Bone marrow (tissue), 2 donors: ENCODE data around the gene GOT1.
A peak's percentile ranks its signal among the peaks of the same experiment; 100 is the strongest.

Experiments
- DNase-seq, 2 donors: peaks; one replicate each; lab custom pipeline; 2025; lab: John Stamatoyannopoulos, UW

GOT1 gene

DNA sequence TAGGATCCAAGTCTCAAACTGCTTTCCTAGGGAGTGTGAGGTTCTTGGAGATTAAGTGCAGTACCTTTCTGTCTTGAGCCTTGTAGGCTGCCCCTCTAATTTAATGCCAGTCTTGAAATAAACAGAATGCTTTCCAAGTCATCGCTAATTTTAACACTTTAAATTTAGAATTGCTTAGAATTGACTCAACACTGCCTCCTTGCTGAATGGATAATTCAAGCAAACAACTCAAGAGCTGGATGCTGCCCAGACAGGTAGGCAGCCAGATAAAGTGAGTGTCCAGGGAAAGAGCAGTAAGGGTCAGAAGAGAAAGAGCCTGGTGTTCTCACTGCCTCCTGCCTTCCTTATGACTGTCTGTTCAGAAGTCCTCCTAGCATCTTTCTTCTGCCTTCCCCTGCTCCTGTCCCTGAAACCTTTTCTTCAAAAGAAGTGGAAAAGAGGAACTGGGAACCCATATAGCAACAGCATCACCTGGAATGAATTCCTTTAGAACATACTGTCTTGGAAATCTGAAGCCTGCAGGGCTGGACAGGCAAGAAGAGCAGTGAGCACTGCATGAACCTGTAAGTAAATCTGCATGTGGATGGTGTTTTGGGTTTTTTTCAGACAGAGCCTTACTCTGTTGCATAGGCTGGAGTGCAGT, 3.1 kb upstream of the GOT1 start:
- no peak for DNase-seq

DNA sequence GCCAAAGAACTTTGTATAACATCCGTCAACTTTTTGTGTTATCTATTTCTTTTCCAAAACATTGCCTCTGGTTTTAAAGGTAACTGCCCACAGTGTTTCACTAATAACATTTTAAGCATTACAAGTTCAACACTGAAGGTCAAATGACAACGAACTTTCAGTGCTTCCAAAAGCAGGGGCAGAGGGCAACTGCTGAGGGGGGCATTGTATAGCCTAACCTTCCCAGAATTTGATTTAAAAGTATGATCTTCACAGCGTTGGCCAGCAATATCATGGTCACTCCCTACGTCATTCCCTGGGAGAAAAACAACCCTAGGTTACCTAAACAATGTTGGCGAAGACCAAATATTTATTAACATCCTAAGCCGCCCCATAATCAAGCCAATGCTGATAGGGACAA, 2.5 kb upstream of the GOT1 start:
- DNase-seq, result no peak

DNA sequence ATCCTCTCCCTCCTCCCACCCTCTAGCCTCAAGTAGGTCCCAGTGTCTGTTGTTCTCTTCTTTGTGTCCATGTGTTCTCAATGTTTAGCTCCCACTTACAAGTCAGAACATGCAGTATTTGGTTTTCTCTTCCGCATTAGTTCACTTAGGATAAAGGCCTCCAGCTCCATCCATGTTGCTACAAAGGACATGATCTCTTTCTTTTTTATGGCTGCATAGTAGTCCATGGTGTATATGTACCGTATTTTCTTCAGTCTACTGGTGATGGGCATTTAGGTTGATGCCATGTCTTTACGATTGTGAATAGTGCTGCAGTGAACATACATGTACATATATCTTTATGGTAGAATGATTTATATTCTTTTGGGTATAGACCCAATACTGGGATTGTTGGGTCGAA, 1.6 kb upstream of the GOT1 start:
- DNase-seq, result no peak

DNA sequence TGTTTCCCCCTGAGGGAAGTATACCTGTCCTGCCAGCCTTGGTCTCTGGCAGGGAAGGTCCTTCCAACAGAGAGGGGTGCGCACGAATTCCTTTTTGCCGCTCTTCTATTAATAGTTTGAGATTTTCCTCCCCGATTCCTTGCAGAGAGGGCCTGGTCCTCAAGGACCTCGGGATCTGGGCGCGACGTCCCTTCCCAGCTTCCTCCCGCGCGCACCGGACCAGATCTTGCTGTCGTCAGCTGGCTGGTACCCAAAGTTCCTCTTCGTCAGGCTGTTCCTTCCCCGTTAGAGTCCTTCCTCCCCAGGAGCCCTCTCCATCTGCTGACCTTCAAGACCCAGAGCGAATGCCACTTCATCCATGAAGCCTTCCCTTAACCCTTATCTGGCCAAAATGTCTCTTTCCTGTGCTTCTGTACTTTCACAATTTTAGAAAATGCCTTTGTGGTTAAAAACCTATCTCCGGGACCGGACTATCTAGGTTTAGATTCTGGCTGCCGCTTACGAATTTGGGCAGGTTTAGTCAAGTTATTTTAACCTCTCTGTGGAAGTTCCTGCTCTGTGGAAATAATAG, 851 bp upstream of the GOT1 start:
- peak in 1 of 2 donors; percentile 52 for DNase-seq

DNA sequence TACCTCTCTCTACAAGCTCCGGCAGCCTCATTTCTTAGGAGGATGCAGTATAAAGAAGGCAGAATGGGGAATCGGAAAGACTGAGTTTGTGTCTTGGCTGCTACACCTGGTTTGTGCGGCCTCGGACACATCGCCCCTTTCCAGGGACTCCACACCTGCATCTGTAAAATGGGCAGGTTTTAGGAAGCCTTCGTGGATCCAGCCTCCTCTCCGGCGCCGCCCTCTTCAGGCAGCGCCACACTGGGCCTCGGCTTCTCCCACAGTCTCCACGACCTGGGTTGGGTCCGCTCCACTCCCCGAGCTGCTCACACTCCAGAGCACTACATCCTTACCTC, 341 bp downstream of the GOT1 start:
- DNase-seq, result no peak

DNA sequence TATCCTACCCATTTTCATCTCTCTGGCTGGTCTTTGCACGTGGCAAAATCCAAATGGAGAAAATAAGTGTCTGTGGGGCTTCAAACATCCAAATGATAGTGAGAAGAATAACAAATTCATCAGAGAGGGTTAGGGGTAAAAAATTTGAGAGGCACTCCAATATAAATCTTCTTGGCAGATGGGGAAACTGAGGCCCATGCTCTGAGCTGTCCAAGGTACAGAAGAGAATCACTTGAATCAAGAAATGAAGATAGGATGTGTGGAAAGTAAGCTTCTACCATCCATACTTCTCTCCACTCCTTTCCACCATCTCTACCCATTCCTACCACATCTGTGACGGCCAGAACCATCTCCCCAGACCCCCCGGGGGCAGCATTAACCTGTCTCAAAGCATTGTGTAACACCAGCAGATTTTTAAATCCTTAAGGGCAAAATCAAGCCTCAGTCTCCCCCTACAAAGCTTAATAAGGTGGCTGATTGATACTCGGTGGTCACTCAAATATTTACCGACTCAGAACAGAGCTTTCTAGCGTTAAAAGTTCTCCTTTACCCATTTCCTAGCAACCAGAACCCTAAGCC, 818 bp downstream of the GOT1 start:
- no peak for DNase-seq

DNA sequence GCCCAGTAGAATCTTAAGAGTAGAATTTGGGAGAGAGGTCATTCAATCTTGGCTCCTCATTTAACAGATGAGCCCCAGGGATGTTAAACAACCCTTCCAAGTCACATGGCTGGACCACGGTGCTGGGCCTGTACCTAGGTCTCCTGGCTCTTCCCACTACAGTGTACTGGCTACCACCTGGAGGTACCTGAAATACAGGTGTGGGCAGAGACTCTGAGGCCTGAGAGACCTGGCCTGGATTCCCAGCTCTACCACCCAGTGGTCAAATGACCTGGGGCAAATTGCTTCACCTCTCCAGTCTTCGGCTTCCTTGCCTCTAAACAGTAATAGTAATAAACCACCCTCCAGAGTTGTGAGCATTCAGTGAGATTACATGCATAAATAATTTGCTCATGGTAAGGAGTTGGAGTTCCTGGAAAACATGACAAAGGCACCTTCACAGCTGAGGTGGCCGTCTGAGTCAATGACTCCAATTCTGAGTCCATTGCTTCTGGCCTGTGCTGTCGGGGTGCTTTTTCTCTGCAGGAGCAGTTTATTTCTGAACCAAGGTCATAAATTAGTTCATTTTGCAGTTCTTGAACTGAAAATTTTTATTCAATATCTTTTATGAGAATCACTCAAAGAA, 2.7 kb downstream of the GOT1 start:
- no peak for DNase-seq

DNA sequence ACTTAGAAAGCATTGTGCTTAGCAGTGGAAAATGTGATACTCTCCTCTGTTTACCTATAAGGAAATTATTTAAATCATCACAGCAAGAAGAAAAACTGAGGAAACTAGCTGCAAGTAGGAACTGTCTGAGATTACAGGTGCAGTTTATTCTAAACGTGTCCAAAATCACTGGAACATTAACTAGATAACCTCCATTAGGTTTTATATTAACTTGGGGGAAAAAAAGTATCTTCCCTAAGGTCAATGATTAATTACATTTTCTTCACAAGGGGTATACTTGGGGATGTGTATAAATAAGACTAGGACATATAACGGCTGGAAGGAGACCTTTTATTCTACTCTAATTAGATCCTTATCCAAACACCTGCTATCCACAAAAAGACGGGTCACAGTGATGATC, 3.7 kb downstream of the GOT1 start:
- no peak for DNase-seq

DNA sequence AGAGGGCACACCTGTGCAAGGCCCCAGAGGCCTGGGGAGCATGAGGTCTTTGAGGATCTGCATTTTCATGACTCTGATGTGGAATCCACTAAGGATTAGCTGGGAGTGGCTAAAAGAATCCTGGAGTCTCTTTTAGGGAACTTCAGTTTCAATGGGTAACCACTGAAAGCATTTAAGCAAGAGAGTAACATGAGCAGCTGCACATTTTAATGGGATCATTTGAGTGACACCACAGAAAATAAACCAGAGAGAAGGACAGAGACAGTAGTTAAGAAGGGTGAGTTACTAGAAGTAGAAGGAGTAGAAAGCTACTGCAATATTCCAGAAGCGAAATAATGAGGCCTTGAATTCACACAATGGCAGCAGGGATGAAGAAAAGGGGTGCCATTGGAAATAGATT, 5.2 kb downstream of the GOT1 start:
- no peak for DNase-seq

DNA sequence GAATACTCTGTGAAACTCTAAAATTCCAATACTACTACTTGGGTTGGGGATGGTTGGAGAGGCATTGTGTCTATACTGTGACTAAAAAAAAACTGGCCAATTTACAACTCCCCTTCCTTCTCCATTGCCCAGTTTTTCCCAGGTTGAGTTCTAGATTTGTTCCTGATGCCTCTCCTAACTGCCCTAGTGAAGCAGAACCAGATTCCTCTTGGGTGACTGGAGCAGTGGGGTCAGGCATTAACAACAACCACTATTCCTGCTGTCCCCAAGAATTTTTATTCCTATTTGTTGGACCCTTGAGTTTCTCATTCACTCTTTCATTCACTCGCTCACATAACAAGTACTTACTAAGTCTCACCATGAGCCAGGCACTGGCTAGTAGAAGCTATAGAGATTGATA, 5.8 kb downstream of the GOT1 start:
- no peak for DNase-seq

DNA sequence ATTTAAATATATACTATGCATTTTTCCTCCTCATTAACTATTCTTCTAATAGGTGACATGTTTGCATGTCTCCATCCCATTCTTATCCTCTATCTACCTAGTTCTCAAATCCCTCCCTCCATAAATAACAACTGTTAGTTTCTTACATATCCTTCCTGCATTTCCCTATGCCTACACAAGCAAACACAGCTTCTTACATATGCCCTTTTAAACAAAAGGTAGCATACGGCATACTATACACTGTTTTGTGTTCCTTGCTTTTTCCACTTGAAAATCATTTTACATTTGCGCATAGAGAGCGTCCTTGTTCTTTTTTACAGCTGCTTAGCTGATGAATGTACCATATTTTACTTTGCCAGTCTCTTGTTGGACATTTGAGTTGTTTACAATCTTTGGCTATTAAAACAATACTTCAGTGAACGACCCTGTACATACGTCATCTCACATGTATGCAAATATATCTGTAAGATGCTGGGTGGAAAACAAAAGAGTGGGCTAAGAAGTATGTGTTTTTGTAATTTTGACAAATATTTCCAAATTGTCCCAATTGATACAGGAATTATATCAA, 7.8 kb downstream of the GOT1 start:
- no peak for DNase-seq

DNA sequence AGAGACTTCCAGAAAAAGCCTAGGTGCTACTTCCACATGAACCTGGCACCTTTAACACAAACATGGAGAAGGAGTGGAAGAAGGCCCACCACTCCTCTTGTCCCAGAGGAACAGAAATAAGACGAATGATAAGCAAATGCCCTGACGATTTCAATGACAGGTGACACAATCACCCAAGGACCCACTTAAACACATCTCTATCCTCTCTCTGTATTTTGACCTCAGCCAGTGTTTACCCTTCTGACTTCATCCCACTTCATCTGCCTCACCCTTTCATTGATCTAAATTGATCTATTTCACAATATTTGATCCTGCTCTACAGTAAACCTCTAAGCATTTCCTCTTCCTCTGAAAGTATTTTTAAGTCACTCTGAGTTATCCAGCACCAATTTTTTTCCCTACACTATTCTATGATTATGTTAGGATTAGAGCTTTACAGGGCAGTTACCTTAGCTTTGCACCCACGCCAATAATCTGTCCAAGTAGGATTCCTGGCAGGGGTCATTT, 9.1 kb downstream of the GOT1 start:
- DNase-seq, result no peak

DNA sequence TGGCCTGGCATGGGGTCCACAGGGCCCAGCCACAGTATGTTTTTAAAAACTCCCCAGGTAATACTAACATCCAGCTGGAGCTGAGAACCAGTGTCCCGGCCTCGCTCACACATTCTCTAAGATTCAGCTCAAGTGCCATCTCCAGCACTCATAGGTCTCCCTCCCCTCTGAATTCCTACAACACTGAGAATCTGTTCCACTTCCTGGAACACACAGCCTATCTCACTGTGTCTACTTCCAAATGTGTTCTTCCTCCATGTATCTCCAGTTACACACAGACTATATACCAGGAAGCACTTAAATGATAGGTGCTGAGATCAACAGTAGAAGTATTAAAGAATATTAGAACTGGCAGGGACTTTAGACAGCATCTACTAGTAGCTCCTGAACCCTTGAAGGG, 10.7 kb downstream of the GOT1 start:
- DNase-seq, result no peak

DNA sequence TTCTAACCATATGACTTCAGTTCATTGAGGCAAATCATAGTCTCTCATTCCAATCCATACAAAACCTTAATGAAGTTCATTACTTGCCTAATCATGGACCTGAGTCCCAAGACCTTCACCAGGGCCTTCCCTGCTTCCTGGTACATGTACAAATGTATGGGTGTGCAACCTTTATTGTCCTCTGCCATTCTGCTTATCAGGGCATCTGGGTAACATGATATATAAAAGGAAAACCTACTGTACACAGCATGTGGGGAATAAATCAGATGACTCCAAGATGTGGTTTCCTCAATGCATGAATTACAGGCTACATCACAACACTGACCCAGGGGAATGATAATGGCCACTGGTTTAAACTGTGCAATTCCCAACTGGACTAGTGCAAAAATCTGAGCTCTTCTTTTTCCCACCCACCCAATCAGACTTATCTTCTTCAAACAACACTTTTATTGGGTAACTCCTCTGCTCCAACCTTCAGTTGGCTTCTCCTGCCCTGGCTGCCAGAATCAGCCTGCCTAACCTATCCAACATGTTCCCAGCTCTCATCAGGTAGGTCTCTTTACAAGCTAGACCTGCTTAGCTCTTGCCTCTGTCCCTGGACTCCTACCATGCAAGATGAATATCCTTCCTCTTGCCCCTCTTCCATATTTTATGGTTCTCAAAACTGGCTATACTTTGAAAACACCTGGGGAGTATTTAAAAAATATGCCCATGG, 11.4 kb downstream of the GOT1 start:
- no peak for DNase-seq

DNA sequence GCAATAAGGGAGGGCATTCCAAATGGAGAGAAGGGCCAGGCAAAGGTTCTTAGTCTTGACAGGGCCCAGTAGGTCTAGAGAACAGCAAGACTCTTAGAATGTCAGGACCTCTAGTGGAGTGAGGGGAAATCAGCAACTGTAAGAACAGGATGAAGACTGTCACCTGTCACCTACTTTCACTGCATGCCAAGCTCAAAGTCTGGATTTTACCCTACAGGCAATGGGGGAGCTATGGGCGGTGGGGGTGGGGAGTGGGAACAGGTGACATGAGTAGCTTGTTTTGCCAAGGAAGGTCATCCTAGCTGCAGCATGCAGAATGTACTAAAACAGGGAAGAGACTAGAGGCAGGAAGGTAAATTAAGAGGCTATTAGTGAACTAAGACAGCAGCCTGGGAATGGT, 18.3 kb downstream of the GOT1 start:
- no peak for DNase-seq

DNA sequence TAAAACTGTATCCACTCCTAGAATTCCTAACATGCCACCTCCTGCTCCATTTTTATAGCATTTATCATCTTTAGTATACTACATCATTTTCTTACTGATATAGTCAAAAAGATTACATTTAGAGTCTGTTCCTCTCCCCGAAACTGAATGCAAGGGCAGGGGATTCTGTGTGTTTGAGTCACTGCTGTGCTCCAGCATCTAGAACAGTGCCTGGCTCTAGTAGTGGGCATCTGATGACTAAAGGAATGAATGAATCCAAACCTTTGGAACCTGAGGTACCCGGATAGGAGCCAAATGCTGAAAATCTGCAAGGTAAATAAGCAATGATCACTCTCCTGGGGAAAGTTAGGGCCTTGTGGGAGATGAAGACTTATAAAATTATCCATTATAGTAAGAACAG, 18.9 kb downstream of the GOT1 start:
- DNase-seq, result no peak

DNA sequence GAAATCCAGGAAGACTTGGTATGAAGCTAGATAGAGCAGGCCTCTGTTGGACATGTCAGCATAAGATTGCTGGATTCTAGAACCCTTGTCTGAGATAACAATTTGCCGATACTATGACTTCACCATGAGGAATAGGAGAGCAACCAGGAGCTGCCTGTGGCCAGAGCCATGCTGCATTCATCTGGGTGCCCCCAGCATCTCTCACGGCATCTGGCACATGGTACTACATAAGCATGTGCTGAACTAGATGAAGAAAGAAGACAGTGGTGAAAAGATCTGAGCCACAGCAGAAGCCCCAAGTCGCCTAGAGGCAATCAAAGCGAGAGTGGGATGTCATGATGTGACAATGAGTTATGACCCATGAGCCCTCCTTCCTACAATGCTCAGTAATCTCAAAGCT, 19.5 kb downstream of the GOT1 start:
- no peak for DNase-seq

DNA sequence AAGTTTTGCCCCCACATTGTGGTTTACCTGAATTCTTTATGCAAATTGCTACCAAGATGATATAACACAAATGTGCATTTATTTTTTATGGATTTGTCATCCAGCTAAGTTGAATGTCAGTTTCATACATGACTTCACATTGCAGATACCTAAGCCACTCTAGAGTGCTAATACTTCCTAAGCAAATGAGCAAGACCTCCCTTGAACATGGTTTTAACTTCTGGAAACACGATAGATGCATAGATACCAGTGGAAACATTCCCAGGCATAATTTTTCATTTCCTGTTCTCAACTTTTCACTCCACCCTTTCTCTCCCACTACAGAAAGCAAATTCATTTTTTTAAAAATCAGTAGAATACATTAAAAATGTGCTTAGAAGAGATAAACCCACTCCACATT, 20.3 kb downstream of the GOT1 start:
- no peak for DNase-seq

DNA sequence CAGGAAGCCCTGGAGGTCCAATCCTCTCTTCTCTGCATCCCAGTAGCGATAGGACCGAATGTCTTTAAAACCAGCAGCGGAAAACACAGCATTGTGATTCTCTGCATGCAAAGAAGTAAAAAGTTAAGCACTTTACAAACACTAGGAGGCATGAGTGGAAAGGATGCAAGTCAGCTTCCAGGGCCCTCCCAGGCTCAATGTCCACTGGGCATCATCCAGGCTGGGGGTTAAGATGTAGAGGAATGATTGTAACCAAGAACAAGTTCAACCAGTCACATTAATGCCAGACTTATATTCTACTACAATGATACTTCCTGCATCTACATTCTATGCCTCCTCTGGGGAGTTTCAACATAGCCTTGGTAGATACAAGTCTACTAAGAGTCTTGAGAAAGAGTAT, 24.3 kb downstream of the GOT1 start:
- no peak for DNase-seq

DNA sequence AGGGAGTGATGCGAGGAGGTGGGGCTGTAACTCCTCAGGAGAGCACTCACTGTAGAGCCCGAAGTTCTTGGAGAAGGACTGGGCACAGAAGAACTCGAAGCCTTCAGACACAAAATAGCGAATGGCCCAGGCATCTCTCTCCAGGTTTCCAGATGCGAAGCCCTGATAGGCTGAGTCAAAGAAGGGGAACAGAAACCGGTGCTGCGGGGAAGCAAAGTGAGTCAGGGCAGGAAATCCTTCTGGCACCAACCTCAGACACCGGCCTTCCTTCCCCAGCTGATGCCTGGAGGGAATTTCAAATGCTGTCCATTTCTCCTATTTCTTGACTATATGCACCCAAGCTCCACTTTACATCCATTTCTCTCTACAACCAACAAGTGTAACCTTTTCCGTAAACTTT, 26.8 kb downstream of the GOT1 start:
- DNase-seq, result peak in 1 of 2 donors; percentile 4

DNA sequence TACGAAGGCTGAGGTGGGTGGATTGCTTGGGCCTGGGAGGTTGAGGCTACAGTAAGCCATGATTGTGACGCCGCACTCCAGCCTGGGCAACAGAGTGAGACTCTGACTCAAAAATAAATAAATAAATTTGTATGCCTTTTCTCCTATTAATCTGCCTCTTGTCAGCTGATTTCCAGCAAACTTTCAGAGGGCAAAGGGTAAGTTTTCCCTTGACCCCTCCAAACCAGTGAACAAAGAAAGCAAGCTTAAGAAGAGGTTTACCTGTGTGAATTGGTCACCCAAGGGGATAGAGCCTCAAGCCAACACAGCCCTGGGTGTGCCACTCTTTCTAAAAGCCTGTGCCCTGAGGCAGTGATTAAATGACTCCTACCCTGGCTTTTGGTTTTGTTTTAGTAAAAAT, 30.8 kb downstream of the GOT1 start:
- DNase-seq, result no peak

DNA sequence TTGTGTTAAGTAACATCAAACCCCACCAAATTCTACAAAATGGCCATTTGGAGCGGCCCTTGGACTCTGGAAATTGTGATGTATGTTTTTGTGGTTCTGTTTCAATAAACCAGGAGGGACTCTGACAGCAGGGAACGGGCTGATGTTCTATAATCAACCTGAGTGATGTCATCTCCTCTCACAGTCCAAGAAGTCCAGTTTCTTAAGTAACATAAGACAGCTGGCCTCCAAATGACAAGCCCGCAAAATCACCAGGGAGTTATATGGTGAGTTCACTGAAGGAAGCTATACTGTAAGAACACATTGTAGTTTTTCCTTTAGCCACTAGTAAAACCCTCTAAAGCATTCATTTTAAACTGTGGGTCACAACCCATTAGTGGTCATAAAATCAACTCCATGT, 34.0 kb downstream of the GOT1 start:
- no peak for DNase-seq
